NCI-H1694 (cell line): ENCODE data around the gene MAML2.

Source experiments
- DNase-seq: peaks from one replicate; lab custom pipeline; 2025; lab: John Stamatoyannopoulos, UW

Gene MAML2

GRCh38 chr11:96339706-96340554 lies 3.1 kb downstream of the MAML2 start:
- no peak for DNase-seq

DNA sequence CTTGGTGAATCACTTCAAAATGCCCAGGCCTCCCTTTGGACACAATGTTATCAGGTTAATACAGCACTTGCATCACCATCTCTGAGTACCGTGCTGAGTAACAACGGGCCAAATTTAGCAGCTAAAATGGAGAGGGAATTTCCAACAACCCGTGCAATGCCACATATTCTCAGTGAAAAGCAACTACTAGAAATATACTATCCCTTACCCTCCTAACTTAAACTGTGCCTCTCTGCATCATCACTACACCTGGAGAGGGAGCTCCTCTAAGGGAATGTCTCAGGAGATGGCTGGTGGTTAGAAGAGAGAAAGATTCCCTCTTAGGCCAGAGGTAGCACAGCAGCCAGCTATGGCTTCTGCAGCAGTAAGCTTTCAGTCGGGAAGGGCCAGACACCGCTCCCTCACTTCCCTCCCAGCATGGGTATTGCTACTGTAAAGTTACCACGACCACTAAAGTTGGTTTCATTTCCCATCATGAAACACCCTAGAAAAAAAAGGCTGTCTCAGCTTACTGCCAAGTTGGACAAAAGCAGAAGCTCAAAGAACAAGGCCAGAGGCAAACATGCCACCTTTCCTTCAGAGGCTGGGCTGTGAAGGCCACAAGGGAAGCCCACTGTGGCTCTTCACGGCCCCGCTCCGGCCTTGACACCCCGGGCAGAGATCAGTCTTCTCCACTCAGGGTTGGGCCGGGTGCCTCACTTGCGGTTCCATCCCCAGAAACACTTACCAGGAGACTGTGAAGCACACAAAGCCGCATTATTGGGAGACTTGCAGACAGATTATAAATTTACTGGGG lies 3.9 kb downstream of the MAML2 start:
- no peak for DNase-seq

DNA sequence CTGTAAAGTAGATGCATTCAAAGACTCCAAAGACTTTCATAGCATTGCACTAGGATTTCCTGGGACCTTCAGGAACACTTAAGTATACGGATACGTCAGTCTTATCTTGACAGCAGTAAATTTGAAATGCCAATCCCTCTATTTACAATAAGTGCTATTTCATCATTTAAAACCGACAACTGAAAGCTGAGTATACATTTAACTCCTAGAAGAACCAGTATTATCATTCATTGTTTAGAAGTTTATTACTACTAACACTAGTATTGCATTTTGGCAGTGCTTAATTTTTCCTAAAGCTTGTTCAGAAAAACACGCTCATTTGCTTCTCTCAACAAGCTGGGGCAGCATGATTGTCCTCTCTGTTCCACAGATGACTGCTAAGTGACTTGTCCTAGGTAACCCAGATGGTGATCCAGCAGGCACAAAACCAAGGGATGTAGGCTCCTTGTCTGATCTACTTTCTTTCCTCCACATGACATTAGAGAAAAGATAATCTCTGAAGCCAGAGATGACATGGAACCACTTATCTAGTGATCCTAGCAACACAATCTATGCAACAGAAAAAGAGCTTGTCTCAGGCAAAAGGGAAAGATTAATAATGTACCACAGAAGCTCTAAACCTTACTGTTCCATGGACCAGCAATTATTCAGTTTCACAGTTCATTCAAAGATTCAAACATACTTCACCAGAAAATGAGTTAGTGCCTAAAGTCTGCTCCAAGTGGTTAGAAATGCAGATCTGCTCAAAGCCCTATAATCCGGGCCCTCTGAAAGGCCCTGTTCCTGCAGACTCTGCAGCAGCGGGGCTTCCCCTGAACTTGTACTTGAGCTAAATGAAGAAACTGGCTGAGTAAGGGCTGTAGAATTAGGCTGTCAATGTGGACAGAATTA lies 5.2 kb downstream of the MAML2 start:
- no peak for DNase-seq

- DNase-seq: no peak
Measured at GRCh38 chr11:96335388-96335787, 7.6 kb downstream of the MAML2 start.

- DNase-seq: no peak
Measured at GRCh38 chr11:96334219-96334618, 8.8 kb downstream of the MAML2 start.

- no peak for DNase-seq
Measured at GRCh38 chr11:96333191-96333719, 9.7 kb downstream of the MAML2 start.

DNA sequence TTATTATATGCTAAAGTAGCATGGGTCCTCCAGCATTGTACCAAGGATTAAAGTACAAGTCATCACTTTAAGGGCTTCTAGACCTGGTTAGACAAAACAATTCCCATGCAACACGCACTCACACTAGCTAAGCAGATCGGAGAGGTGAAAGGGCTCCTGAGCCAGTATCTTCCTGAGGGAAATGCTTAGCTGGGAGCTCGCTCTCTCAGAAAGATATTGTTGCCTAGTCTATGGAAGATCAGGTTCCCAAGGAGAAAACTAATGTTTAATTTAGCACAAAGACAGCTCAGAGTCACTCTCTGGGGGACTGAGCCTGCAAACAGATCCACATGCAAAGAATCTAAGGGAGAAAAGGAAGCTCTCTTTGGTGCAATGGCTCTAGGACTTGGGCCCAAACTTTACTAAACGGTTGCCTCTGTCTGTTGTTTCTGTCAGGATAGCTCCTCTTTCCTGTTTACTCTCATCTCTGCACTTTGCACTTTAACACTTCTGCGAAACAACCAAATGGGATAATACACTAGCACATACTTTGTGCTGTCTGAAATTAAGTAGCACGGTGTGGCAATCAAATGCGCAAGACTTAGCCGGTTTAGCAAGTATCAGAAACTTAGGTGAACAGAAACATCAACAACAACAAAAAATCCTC lies 10.7 kb downstream of the MAML2 start:
- no peak for DNase-seq

- DNase-seq: no peak
Measured at GRCh38 chr11:96331699-96332116, 11.3 kb downstream of the MAML2 start.

DNA sequence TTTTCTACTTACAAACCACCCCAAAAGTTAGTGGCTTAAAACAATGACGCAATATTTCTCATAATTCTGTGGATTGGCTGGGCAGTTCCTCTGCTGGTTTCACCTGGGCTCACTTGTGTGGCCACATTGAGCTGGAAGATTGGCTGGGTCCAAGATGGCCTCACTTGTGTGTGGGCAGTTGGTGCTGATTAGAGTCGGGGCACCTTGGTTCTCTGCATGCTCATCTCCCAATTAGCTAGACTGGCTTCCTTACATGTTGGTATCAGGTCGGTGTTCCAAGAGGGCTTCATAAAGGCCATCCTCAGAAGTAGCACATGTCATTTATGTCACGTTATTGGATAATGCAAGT lies 12.5 kb downstream of the MAML2 start:
- DNase-seq: no peak

- no peak for DNase-seq
Measured at GRCh38 chr11:96329855-96330510, 13.0 kb downstream of the MAML2 start.

DNA sequence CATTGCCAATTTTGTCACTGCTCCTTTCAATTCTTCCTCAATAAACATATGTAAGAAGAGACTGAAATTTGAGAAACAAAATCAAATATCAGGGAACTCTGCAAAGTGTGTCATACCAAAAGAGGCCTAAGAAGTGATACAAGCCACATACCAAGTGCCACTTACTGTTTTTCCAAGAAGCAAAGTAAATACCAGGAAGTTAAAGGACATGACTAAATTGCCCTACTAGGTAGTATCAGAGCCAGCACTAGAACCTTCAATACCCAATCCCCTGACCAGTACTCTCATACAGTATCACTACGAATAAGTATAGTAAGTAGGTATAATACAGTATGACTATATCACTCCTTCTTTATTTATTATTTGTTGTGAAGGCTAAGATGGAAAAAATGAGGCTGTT lies 13.6 kb downstream of the MAML2 start:
- DNase-seq: no peak

DNA sequence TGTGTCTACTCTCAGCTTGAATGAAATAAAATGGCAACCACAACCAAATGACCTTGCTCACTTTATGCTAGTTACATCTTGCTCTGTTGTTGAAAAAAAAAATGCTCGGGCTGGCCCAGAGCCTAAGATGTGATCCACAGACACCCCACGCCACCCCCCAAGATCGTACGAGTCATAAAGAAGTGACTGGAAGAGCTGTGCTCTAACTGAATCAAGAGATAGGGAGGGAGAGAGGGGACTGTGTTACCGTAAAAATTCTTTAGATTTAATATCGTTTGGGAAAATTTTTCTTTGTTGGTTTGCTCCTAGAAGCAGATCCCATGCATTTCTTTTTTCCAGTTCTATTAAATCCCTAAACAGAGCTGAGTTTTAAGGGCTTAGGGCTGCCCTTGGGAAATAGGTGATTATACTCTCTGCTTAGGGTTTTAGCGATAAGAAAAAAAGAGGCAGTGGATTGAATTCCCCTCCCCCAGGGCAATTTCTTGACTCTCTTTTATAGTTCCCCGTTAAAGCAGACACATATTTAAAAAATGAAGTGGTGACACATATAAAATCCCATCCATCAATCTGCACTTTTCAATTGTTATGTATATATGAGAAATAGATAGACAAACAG lies 14.5 kb downstream of the MAML2 start:
- no peak for DNase-seq

DNA sequence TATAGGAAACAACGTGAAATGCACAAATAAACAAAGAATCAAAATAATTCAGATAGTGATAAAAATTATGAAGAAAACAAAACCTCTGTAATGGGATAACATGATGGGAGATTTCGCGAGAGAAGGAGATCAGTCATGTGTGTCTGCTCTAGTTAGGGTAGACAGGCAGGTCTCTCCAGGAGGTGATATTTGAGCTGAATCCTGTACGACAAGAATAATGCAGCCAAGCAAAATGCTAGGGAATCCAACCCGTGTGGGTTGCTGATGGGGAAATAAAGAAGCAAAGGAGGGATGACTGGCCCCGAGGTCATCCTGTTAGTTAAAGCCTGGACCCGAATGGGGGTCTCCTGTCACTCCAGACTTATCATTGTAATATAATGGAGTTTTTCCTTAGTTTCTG lies 16.0 kb downstream of the MAML2 start:
- no peak for DNase-seq

- no peak for DNase-seq
Measured at GRCh38 chr11:96324912-96325311, 18.1 kb downstream of the MAML2 start.

DNA sequence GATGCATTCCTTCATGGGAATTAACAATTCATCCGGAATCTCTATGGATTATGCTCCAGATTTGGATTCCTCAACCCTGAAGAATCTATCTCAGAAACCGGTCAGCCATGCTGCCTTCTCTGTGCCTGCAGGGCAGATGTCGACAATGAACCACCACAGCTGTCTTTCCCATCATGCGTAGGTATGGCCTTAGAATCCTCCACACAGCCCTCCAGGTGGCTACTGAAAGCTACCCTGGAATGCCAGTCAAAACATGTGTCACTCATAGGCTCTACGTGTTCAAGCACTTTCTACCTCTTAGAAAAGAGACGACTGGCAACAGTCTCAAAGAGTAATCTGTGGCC lies 19.4 kb downstream of the MAML2 start:
- DNase-seq: no peak

- no peak for DNase-seq
Measured at GRCh38 chr11:96322775-96323641, 20.0 kb downstream of the MAML2 start.

DNA sequence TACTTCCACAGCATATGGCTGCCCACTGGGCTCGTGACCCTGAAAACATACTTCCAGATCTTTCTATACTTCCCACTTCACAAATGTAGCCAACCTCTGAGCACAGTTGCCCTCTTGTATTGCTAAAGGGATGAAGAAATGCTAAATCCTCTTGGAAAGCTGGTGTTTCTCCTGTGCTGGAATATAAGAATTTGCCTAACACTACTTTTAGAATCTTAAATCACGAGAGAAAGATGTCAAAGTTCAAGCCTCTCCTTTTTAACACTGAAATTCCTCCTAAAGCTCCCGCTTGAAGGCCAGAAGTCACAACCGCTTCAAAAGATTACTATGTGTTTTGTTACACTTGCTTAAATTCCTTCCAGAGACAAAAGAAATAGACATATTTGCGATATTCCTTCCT lies 21.9 kb downstream of the MAML2 start:
- DNase-seq: no peak

- no peak for DNase-seq
Measured at GRCh38 chr11:96319898-96320656, 22.9 kb downstream of the MAML2 start.

DNA sequence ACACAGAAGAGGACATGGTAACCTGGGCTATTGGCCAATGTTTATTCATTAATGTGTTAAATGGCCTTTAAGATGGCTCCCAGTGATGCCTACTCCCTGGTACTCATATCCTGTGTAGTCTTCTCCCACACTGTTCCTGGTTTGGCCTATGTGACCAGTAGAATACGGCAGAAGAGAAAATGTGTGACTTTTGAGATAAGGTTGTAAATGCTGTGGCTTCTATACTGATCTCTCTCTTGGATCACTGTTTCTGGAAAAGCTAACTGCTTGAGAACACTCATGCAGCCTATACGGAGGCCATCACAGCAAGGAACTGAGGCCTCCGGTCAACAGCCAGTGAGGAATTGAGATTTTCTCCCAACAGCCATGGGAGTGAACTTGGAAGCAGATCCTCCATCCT lies 24.1 kb downstream of the MAML2 start:
- DNase-seq: no peak
